ENCODE results near the gene FDCSP. TPM values are rescaled to one million over a fixed set of nuclear protein-coding genes. Genes with fewer than 3 reads are reported as not detected.

FDCSP gene
- polyA plus RNA-seq (2013, experiment 1 of 2): not detected
- not detected for polyA plus RNA-seq (2013, experiment 2 of 2)

DNA sequence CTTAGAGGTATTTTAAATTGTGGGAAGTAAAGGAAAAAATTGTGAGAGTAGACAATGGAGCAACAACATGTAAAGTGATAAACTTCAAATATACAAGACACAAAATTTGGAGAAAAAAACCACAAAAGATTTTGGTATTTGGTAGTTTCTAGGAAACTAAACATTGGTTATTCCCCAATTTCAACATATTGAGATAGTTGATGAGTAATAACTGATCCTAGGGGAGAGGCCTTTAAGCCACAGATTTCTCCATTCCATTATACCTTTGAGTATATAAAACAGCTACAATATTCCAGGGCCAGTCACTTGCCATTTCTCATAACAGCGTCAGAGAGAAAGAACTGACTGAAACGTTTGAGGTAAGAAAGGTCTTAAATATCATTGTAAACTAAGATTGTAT is at the start of gene FDCSP:
Gene FDCSP, plus strand, starts transcription at position 301 of the 400 bp plus-strand sequence. CDS start 5,071 bp downstream, outside the sequence.
- H3K18ac ChIP-seq (ENCODE audit: low read length): no peak within 1 kb of the TSS
- H2AK5ac ChIP-seq (ENCODE audit: low read length): no peak within 1 kb of the TSS
- H2BK15ac ChIP-seq (replicated peaks; ENCODE audit: low read depth): no peak within 1 kb of the TSS
- no peaks in the 10 kb centered on the region for H3K27me3 ChIP-seq (ENCODE audit: insufficient read depth, low read length, poor library complexity)
- H3K79me2 ChIP-seq (ENCODE audit: control insufficient read depth, insufficient read depth, low read length): no peaks in the 10 kb centered on the region
- H3K27ac ChIP-seq (ENCODE audit: low read depth, low read length): no peak within 1 kb of the TSS
- no peak within 1 kb of the TSS for H3K4me3 ChIP-seq (ENCODE audit: low read length)
- WGBS (ENCODE audit: extremely low coverage, insufficient coverage, low lambda C conversion rate): no CpG with 5 or more reads among the region's 2 CpGs
- no peaks in the 10 kb centered on the region for H3K4me1 ChIP-seq (ENCODE audit: control insufficient read depth, low read depth, low read length)
- H4K5ac ChIP-seq (ENCODE audit: low read length): no peak within 1 kb of the TSS
- no peak within 1 kb of the TSS for H3K4ac ChIP-seq (ENCODE audit: low read depth, low read length)
- H3K56ac ChIP-seq (ENCODE audit: low read length): no peak within 1 kb of the TSS
- H3K79me1 ChIP-seq (ENCODE audit: low read length): no peaks in the 10 kb centered on the region
- no peak within 1 kb of the TSS for H4K8ac ChIP-seq (ENCODE audit: low read depth, low read length)
- no peak within 1 kb of the TSS for H2BK5ac ChIP-seq (ENCODE audit: low read length)
- no peak within 1 kb of the TSS for H2BK120ac ChIP-seq (ENCODE audit: low read depth, low read length)
- H3K23ac ChIP-seq (ENCODE audit: low read length): no peak within 1 kb of the TSS
- DNase-seq: no peak
- no peak within 1 kb of the TSS for H3K4me2 ChIP-seq (ENCODE audit: low read length)
- no peak within 1 kb of the TSS for H3K9ac ChIP-seq (ENCODE audit: low read length)
- H3K36me3 ChIP-seq (ENCODE audit: control insufficient read depth, insufficient read depth, low read length): no peaks in the 10 kb centered on the region

DNA sequence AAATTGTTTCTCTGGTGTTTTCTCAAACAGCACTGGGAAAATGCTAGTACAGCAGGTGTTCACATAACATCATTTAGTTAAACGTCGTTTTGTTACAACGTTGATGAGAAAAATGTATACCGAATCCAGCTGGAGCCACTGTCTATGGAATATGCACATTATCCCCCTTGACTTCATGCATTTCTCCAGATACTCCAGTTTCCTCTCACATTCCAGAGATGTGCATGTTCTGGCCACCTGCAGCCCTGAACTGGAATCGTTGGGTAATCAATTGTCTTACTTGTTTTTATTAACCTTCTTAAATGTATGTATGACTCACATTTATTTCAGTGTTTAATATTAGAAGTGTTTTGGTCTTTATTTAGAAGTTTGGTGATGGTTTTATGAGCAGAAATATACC is 48.8 kb upstream of the FDCSP start:
- Histone ChIP-seq H3K79me2 (ENCODE audit: control insufficient read depth, insufficient read depth, low read length) (no peaks in the 10 kb centered on the region), H3K27me3 (ENCODE audit: insufficient read depth, low read length, poor library complexity) (no peaks in the 10 kb centered on the region), H3K4me2 (ENCODE audit: low read length) (no peak overlapping the region), H2AK5ac (ENCODE audit: low read length) (no peak overlapping the region), H3K9ac (ENCODE audit: low read length) (no peak overlapping the region), H3K4me3 (ENCODE audit: low read length) (no peak overlapping the region), H3K18ac (ENCODE audit: low read length) (no peak overlapping the region), H4K8ac (ENCODE audit: low read depth, low read length) (no peak overlapping the region), H3K56ac (ENCODE audit: low read length) (no peak overlapping the region), H3K23ac (ENCODE audit: low read length) (no peak overlapping the region), H4K5ac (ENCODE audit: low read length) (no peak overlapping the region), H2BK120ac (ENCODE audit: low read depth, low read length) (no peak overlapping the region), H3K4me1 (ENCODE audit: control insufficient read depth, low read depth, low read length) (no peaks in the 10 kb centered on the region), H3K79me1 (ENCODE audit: low read length) (no peaks in the 10 kb centered on the region), H2BK5ac (ENCODE audit: low read length) (no peak overlapping the region), H2BK15ac (replicated peaks; ENCODE audit: low read depth) (no peak overlapping the region), H3K4ac (ENCODE audit: low read depth, low read length) (no peak overlapping the region), H3K36me3 (ENCODE audit: control insufficient read depth, insufficient read depth, low read length) (no peaks in the 10 kb centered on the region), H3K27ac (ENCODE audit: low read depth, low read length) (no peak overlapping the region)
- no peak for DNase-seq
- WGBS (ENCODE audit: extremely low coverage, insufficient coverage, low lambda C conversion rate): no CpG with 5 or more reads among the region's 5 CpGs

DNA sequence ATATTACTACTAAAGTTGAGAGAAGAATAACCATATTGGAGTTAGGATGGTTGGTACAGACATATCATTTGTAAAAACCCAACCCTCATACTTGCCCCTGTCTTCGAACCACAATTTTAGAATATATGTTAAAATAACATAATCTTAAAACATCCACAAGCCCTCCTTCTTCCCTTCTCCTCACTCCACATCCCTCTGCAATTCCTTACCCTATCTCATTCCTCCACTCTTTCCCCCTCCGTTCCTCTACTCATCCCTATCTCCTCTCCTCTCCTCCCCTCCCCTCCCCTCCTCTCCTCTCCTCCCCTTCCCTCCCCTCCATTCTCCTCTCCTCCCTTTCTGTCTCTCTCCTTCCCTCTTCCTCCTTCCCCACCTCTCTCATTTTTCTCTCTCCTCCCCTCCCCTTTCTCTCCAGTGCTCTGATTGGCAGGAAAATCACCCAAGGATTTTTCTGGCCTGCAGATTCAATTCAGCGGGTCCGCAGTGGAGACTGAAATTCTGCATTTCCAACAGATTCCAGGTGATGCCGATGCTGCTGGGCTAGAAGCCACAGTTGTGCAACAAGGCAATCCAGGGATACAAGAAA is 47.8 kb upstream of the FDCSP start:
- H2BK5ac ChIP-seq (ENCODE audit: low read length): no peak overlapping the region
- H4K5ac ChIP-seq (ENCODE audit: low read length): no peak overlapping the region
- no peak overlapping the region for H3K56ac ChIP-seq (ENCODE audit: low read length)
- no peak overlapping the region for H3K27ac ChIP-seq (ENCODE audit: low read depth, low read length)
- no peak overlapping the region for H2AK5ac ChIP-seq (ENCODE audit: low read length)
- H3K9ac ChIP-seq (ENCODE audit: low read length): no peak overlapping the region
- peak; percentile 8 for DNase-seq
- no peak overlapping the region for H2BK15ac ChIP-seq (replicated peaks; ENCODE audit: low read depth)
- no peaks in the 10 kb centered on the region for H3K27me3 ChIP-seq (ENCODE audit: insufficient read depth, low read length, poor library complexity)
- H3K4me1 ChIP-seq (ENCODE audit: control insufficient read depth, low read depth, low read length): no peaks in the 10 kb centered on the region
- H3K18ac ChIP-seq (ENCODE audit: low read length): no peak overlapping the region
- H3K79me1 ChIP-seq (ENCODE audit: low read length): no peaks in the 10 kb centered on the region
- H3K4ac ChIP-seq (ENCODE audit: low read depth, low read length): no peak overlapping the region
- no peak overlapping the region for H4K8ac ChIP-seq (ENCODE audit: low read depth, low read length)
- H3K79me2 ChIP-seq (ENCODE audit: control insufficient read depth, insufficient read depth, low read length): no peaks in the 10 kb centered on the region
- H2BK120ac ChIP-seq (ENCODE audit: low read depth, low read length): no peak overlapping the region
- no peak overlapping the region for H3K4me3 ChIP-seq (ENCODE audit: low read length)
- no peak overlapping the region for H3K4me2 ChIP-seq (ENCODE audit: low read length)
- H3K23ac ChIP-seq (ENCODE audit: low read length): no peak overlapping the region
- no peaks in the 10 kb centered on the region for H3K36me3 ChIP-seq (ENCODE audit: control insufficient read depth, insufficient read depth, low read length)
- WGBS (ENCODE audit: extremely low coverage, insufficient coverage, low lambda C conversion rate): no CpG with 5 or more reads among the region's 5 CpGs

DNA sequence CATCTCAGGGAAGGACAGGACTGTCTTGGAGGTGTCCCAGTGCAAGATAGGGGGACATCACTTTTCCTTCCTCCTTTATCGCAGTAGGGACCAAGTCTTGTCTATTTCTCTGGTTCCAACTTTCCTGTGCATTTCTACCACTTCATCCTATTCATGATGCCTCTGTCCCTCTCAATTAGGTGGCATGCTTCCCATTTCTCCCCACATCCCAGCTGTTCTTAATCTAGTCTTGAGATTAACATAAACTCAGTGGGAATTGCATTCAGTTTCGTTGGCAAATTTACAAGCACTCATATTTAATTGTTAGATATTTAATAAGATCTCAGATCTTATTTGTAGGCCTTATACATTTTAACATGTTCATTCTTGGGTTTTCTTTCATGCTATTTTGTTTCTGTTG is 46.1 kb upstream of the FDCSP start:
- no peaks in the 10 kb centered on the region for H3K36me3 ChIP-seq (ENCODE audit: control insufficient read depth, insufficient read depth, low read length)
- H2BK15ac ChIP-seq (replicated peaks; ENCODE audit: low read depth): no peak overlapping the region
- no peak overlapping the region for H2BK5ac ChIP-seq (ENCODE audit: low read length)
- H3K27ac ChIP-seq (ENCODE audit: low read depth, low read length): no peak overlapping the region
- H3K4ac ChIP-seq (ENCODE audit: low read depth, low read length): no peak overlapping the region
- no CpG with 5 or more reads among the region's 2 CpGs for WGBS (ENCODE audit: extremely low coverage, insufficient coverage, low lambda C conversion rate)
- no peak overlapping the region for H3K4me2 ChIP-seq (ENCODE audit: low read length)
- H3K79me1 ChIP-seq (ENCODE audit: low read length): no peaks in the 10 kb centered on the region
- no peak overlapping the region for H2BK120ac ChIP-seq (ENCODE audit: low read depth, low read length)
- no peak overlapping the region for H4K5ac ChIP-seq (ENCODE audit: low read length)
- no peak overlapping the region for H4K8ac ChIP-seq (ENCODE audit: low read depth, low read length)
- H3K4me3 ChIP-seq (ENCODE audit: low read length): no peak overlapping the region
- H2AK5ac ChIP-seq (ENCODE audit: low read length): no peak overlapping the region
- no peak for DNase-seq
- H3K79me2 ChIP-seq (ENCODE audit: control insufficient read depth, insufficient read depth, low read length): no peaks in the 10 kb centered on the region
- H3K27me3 ChIP-seq (ENCODE audit: insufficient read depth, low read length, poor library complexity): no peaks in the 10 kb centered on the region
- no peaks in the 10 kb centered on the region for H3K4me1 ChIP-seq (ENCODE audit: control insufficient read depth, low read depth, low read length)
- no peak overlapping the region for H3K56ac ChIP-seq (ENCODE audit: low read length)
- H3K9ac ChIP-seq (ENCODE audit: low read length): no peak overlapping the region
- no peak overlapping the region for H3K23ac ChIP-seq (ENCODE audit: low read length)
- no peak overlapping the region for H3K18ac ChIP-seq (ENCODE audit: low read length)

GRCh38 chr4:70181864-70182263 is 44.1 kb upstream of the FDCSP start:
- no peaks in the 10 kb centered on the region for H3K36me3 ChIP-seq (ENCODE audit: control insufficient read depth, insufficient read depth, low read length)
- H4K5ac ChIP-seq (ENCODE audit: low read length): no peak overlapping the region
- no peak for DNase-seq
- no peak overlapping the region for H3K9ac ChIP-seq (ENCODE audit: low read length)
- H3K27me3 ChIP-seq (ENCODE audit: insufficient read depth, low read length, poor library complexity): no peaks in the 10 kb centered on the region
- no peaks in the 10 kb centered on the region for H3K4me1 ChIP-seq (ENCODE audit: control insufficient read depth, low read depth, low read length)
- H2AK5ac ChIP-seq (ENCODE audit: low read length): no peak overlapping the region
- H3K79me2 ChIP-seq (ENCODE audit: control insufficient read depth, insufficient read depth, low read length): no peaks in the 10 kb centered on the region
- no peak overlapping the region for H3K4me3 ChIP-seq (ENCODE audit: low read length)
- H4K8ac ChIP-seq (ENCODE audit: low read depth, low read length): no peak overlapping the region
- H2BK5ac ChIP-seq (ENCODE audit: low read length): no peak overlapping the region
- H3K56ac ChIP-seq (ENCODE audit: low read length): no peak overlapping the region
- no peaks in the 10 kb centered on the region for H3K79me1 ChIP-seq (ENCODE audit: low read length)
- 100% methylated on average over 1 of the region's 1 CpG for WGBS (ENCODE audit: extremely low coverage, insufficient coverage, low lambda C conversion rate)
- H3K4me2 ChIP-seq (ENCODE audit: low read length): no peak overlapping the region
- H3K27ac ChIP-seq (ENCODE audit: low read depth, low read length): no peak overlapping the region
- no peak overlapping the region for H3K23ac ChIP-seq (ENCODE audit: low read length)
- no peak overlapping the region for H2BK15ac ChIP-seq (replicated peaks; ENCODE audit: low read depth)
- no peak overlapping the region for H3K4ac ChIP-seq (ENCODE audit: low read depth, low read length)
- H2BK120ac ChIP-seq (ENCODE audit: low read depth, low read length): no peak overlapping the region
- H3K18ac ChIP-seq (ENCODE audit: low read length): no peak overlapping the region

- H3K9ac ChIP-seq (ENCODE audit: low read length): no peak overlapping the region
- no peak overlapping the region for H3K18ac ChIP-seq (ENCODE audit: low read length)
- no peak overlapping the region for H2BK120ac ChIP-seq (ENCODE audit: low read depth, low read length)
- H3K4me2 ChIP-seq (ENCODE audit: low read length): no peak overlapping the region
- no peaks in the 10 kb centered on the region for H3K79me1 ChIP-seq (ENCODE audit: low read length)
- H3K27ac ChIP-seq (ENCODE audit: low read depth, low read length): no peak overlapping the region
- no peak overlapping the region for H3K4me3 ChIP-seq (ENCODE audit: low read length)
- no peak overlapping the region for H4K5ac ChIP-seq (ENCODE audit: low read length)
- H2BK5ac ChIP-seq (ENCODE audit: low read length): no peak overlapping the region
- H3K4ac ChIP-seq (ENCODE audit: low read depth, low read length): no peak overlapping the region
- H2BK15ac ChIP-seq (replicated peaks; ENCODE audit: low read depth): no peak overlapping the region
- no peak overlapping the region for H2AK5ac ChIP-seq (ENCODE audit: low read length)
- H3K79me2 ChIP-seq (ENCODE audit: control insufficient read depth, insufficient read depth, low read length): no peaks in the 10 kb centered on the region
- WGBS (ENCODE audit: extremely low coverage, insufficient coverage, low lambda C conversion rate): no CpG with 5 or more reads among the region's 2 CpGs
- H4K8ac ChIP-seq (ENCODE audit: low read depth, low read length): no peak overlapping the region
- no peak overlapping the region for H3K56ac ChIP-seq (ENCODE audit: low read length)
- DNase-seq: no peak
- H3K23ac ChIP-seq (ENCODE audit: low read length): no peak overlapping the region
- no peaks in the 10 kb centered on the region for H3K36me3 ChIP-seq (ENCODE audit: control insufficient read depth, insufficient read depth, low read length)
- no peaks in the 10 kb centered on the region for H3K4me1 ChIP-seq (ENCODE audit: control insufficient read depth, low read depth, low read length)
- H3K27me3 ChIP-seq (ENCODE audit: insufficient read depth, low read length, poor library complexity): no peaks in the 10 kb centered on the region
Measured at GRCh38 chr4:70182517-70183167, 43.3 kb upstream of the FDCSP start.
